Globus pallidus (tissue), 1 donor: ENCODE data around the gene KYNU.

Source experiments
- DNase-seq: peaks from one replicate; pipeline ENCODE4 v3.0.0-alpha.2; 2015; ENCODE audit warnings: low spot score

Gene KYNU

GRCh38 chr2:142965443-142965842 lies 88.0 kb downstream of the KYNU start:
- no peak for DNase-seq

GRCh38 chr2:142966284-142966683 lies 88.8 kb downstream of the KYNU start:
- no peak for DNase-seq

- no peak for DNase-seq
Observed at GRCh38 chr2:142967060-142967459, 89.6 kb downstream of the KYNU start.

GRCh38 chr2:142973160-142973821 lies 95.8 kb downstream of the KYNU start:
- no peak for DNase-seq

DNA sequence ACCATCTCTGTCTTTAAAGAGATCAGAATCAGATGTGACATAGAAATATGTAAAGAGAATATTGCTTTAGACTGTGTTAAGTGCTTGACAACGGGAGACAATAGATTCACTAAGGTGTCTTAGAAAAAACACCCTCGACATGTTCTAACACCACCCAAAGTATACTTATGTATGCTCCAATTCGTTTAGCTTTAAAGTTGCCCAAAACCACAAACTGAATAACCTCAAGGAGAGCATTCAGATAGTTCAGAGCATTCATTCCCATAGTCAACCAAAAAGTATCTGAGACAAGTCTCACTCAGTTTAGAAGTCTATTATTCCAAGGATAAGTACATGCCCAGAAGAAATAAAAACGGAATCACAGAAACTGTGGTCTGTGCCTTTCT lies 96.4 kb downstream of the KYNU start:
- DNase-seq, result no peak

- DNase-seq, result no peak
Observed at GRCh38 chr2:142974288-142975024, 97.0 kb downstream of the KYNU start.

- DNase-seq, result no peak
Observed at GRCh38 chr2:142975239-142975638, 97.8 kb downstream of the KYNU start.

- DNase-seq, result peak; percentile 11
Observed at GRCh38 chr2:142980246-142981068, 103.0 kb downstream of the KYNU start.

DNA sequence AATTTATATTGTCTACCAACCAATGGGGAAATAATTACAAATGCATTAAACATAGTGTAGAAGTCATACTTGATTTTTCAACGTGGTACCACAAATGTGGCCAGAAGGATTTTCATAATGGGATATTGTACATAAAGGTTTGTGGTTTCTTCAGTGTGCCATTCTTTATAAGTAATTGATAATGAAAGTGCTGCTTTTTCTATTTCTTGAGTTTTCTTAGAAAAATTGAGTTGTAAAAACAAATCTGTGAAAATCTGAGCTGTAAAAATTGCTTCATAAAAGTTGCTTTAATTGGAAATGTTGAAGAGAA lies 103.6 kb downstream of the KYNU start:
- DNase-seq, result no peak

- no peak for DNase-seq
Observed at GRCh38 chr2:142981756-142982155, 104.3 kb downstream of the KYNU start.

DNA sequence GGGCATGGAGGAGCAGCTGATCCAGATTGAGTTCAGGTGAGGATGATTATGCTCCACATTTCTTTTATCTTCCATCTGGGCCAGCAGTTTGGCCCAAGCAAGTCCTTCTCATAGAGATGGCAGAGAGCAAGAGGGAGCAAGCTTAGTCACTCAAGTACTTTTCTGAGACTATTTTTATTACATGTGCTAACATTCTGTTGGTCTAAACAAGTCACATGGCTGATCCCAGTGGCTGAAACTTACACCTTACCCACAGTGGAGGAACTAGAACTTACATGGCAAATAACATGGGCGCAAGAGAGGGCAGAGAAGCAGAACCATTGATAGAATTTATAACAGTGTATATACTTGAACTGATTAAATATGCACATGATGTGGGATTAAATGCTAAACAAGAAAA lies 105.7 kb downstream of the KYNU start:
- no peak for DNase-seq

- no peak for DNase-seq
Observed at GRCh38 chr2:142984657-142985056, 107.2 kb downstream of the KYNU start.

DNA sequence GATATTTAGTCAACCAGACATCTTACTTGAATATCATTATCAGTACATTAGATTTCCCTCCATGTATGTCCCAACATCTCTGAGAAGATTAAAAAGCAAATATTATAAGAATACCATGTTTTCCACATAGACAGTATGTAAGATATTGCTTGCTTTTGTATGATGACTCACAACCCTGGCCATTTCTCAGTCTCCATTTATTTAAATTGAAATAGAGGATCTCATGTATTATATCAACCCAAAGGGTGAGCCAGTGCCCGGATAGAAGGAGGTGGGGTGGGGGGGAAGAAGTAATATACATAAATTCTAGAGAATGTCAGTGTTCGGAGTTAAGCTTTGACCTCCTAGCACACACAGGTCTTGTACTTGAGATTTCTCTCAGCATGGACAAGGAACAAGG lies 109.6 kb downstream of the KYNU start:
- no peak for DNase-seq

GRCh38 chr2:142989273-142990204 lies 112.1 kb downstream of the KYNU start:
- peak; percentile 22 for DNase-seq

DNA sequence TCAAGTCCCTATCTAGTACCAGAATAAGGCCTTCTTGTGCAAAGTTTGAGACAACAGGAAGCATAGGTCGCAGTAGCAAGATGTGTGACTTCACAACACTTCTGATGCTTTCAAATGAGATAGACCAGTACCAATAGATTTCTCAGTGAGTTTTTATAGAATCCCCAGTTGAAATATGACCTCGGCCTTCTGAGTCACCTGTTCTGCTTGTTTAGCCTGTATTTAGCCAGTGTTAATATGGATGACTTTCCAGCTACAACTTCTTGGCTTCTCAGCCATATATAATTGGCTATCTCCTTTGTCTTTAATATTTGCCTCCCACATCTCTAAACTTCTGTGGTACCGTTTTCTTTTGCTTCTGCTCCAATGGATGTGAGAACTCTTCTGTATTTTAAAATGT lies 113.8 kb downstream of the KYNU start:
- no peak for DNase-seq

GRCh38 chr2:142992840-142993239 lies 115.4 kb downstream of the KYNU start:
- DNase-seq, result no peak

- no peak for DNase-seq
Observed at GRCh38 chr2:142993771-142994170, 116.3 kb downstream of the KYNU start.

DNA sequence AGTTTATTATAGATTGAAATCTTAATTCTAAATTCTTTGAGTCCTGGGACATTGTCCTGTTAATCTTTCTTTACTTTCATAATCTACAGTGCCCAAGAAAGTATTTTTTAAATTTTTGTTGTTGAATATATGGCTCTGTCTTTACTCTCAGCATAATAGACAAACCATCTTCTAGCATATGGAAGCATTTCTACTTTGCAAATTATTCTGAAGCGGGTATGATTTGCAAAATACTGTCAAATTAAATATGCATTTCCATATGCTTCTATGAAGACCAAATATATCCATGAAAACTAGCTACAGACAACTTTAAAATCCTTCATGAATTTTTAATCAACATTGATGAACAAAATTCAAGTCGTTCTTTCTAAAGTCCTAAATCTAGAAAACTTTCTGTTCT lies 117.2 kb downstream of the KYNU start:
- DNase-seq, result no peak

- DNase-seq, result no peak
Observed at GRCh38 chr2:142997231-142997630, 119.8 kb downstream of the KYNU start.

- no peak for DNase-seq
Observed at GRCh38 chr2:143000599-143000998, 123.1 kb downstream of the KYNU start.

DNA sequence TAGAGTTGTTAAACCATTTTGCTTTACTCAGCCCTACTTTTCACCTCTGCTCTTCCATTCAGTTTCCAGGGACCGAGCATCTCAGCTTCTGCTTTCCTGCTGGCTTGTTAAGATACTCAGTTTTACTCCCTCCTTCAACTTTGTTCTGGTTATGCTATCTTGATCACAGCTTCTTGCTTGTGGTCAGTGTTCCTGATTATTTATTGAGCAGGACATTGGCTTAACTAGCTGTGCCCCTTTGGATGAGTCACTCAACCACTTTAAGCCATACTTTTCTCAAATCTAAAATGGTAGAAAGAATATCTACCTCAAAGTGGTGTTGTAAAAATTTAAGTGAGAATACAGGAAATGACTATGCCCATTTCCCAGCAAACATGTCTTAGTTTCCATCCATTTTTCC lies 124.0 kb downstream of the KYNU start:
- DNase-seq, result no peak

DNA sequence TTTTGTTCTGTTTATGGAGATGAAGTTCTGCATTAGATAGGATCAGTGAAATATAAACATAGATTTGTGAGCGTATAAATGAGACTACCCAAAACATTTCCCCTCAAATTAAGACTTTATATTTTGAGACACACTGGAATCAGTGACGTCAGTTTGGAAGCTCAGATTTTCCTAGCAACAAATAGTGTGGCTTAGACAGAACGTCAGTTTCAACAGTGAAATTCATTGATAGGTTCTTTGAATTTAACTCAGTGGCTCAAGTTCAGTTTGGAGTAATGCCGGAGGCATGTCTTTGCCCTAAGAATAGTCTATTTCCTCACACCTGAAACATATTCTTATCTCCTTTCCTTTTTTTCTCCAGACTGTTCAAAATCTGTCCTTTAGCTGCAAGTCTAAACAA lies 138.2 kb downstream of the KYNU start:
- DNase-seq, result no peak
